ENCODE data around the gene LYL1. TPM values are rescaled to one million over a fixed set of nuclear protein-coding genes. Genes with fewer than 3 reads are reported as not detected.
A peak's percentile ranks its signal among the peaks of the same experiment; 100 is the strongest.

Gene LYL1
- total RNA-seq, 2 experiments from 2014 or later = 2.0 to 2.5 TPM

DNA sequence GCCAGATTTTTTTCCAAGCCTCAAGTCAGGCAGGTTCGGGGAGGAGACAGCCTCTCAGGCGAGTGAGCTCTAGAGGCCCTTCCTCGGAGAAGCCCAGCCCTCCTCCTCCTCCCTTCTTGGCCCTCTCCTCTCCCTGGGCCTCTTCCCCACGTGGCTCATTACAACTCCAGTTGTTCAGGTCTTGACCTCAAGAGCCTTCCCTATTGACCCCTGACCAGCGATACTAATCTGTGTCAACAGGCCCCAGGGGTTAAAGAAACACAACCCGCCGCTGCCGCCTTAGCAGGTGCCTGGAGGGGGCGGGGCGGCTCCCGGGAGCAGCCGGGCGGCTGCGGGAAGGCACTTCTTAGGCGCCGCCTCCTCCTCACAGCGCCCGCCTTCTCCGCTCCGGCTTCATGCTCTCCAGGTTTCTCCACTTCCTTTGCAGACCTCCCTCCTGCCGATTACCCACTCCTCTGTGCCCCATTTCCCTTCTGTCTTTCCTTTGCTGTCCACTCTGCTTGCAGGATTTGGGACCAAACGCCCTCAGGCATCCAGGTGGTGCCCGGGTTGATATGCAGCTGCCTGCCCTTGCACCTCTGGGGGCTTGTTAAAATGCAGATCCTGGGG is 51.0 kb downstream of the LYL1 start:
- Mint-ChIP-seq H3K9me3 (ENCODE audit: low read depth) (no peaks in the 10 kb centered on the region), H3K4me3 (peak overlapping the region; percentile 22), H3K4me1 (peaks cover 8% of the 10 kb centered on the region), H3K27me3 (peaks cover 3% of the 10 kb centered on the region), H3K36me3 (ENCODE audit: low read depth) (no peaks in the 10 kb centered on the region), H3K27ac (no peak overlapping the region)
- CTCF ChIA-PET = interaction anchor here (1.0 to 2.1 kb wide), 2 partner anchors 10 to 18 kb away, joined by 3 to 14 read pairs; no protein-coding TSS in a partner anchor
- intact Hi-C loops (cut with DNase I, micrococcal nuclease) = no loop called here
- POLR2A ChIA-PET = no interaction called here
- ATAC-seq = peak; percentile 78
- DNase-seq = peak; percentile 64

- Mint-ChIP-seq H3K36me3 (ENCODE audit: low read depth) (no peaks in the 10 kb centered on the region), H3K4me1 (peaks cover 8% of the 10 kb centered on the region), H3K27me3 (peaks cover 3% of the 10 kb centered on the region), H3K9me3 (ENCODE audit: low read depth) (no peaks in the 10 kb centered on the region), H3K27ac (no peak overlapping the region), H3K4me3 (no peak overlapping the region)
- DNase-seq = no peak
- ChIA-PET POLR2A (no interaction called here), CTCF (no interaction called here)
- no peak for ATAC-seq
- intact Hi-C loops (cut with DNase I, micrococcal nuclease) = no loop called here
Observed at GRCh38 chr19:13050274-13050673, 52.4 kb downstream of the LYL1 start.

Other genes with a start within 250 kb of the LYL1 start
- gene DNASE2, start 221.4 kb downstream of the LYL1 start, total RNA-seq = 10 to 100 TPM; 22.5 to 24.3 TPM
- under 1 TPM; 0.18 to 0.37 TPM for gene KLF1, start 215.7 kb downstream of the LYL1 start, total RNA-seq
- gene GCDH, start 211.7 kb downstream of the LYL1 start, total RNA-seq = 10 to 100 TPM; 36.2 to 41.1 TPM
- gene SYCE2, start 183.6 kb downstream of the LYL1 start, total RNA-seq = 1 to 10 TPM; 2.7 to 3.5 TPM
- 100 to 1,000 TPM; 120 to 142 TPM for gene FARSA, start 169.1 kb downstream of the LYL1 start, total RNA-seq
- 100 to 1,000 TPM; 557 to 569 TPM for gene CALR, start 164.2 kb downstream of the LYL1 start, total RNA-seq
- 100 to 1,000 TPM; 189 to 265 TPM for gene RAD23A, start 157.0 kb downstream of the LYL1 start, total RNA-seq
- gene GADD45GIP1, start 145.6 kb downstream of the LYL1 start, total RNA-seq = 10 to 100 TPM; 31.1 to 36.3 TPM
- under 1 TPM; 0.21 to 0.25 TPM for gene DAND5, start 133.3 kb downstream of the LYL1 start, total RNA-seq
- gene NFIX, start 107.4 kb downstream of the LYL1 start, total RNA-seq = 1 to 10 TPM; 4.3 to 4.8 TPM
- 10 to 100 TPM; 73.0 to 96.1 TPM for gene TRMT1, start 13.9 kb upstream of the LYL1 start, total RNA-seq
- gene NACC1, start 15.4 kb upstream of the LYL1 start, total RNA-seq = 10 to 100 TPM; 77.5 to 84.5 TPM
- gene STX10, start 47.5 kb upstream of the LYL1 start, total RNA-seq = 10 to 100 TPM; 64.8 to 71.4 TPM
- 100 to 1,000 TPM; 109 to 118 TPM for gene IER2, start 47.6 kb upstream of the LYL1 start, total RNA-seq